Measurements from ENCODE around the gene NT5DC3. TPM values are rescaled to one million over a fixed set of nuclear protein-coding genes. Genes with fewer than 3 reads are reported as not detected.

NT5DC3 gene
- total and polyA plus RNA-seq, 2 of the 13 experiments (the other 11 are each of a cell fraction or from before 2014, with no cell fraction given), result 3.2 to 6.6 TPM

DNA sequence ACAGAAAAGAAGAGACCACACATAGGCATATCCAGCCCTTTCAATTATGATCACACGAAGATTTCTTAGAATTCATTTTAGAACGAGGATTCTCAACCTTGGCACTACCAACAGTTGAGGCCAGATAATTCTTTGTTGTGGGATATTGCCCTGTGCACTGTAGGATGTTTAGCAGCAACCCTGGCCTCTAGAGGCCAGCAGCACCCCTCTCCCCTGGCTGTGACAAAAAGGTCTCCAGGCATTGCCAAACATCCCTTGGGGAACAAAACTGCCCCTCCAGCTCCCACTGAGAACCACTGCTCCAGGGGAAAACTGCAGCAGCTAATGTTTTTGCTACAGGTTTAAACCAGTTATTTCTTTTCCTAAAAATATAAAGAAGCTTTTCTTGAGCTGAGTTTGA, 7.1 kb downstream of the NT5DC3 start:
- no TSS peak for BruUV-seq (replicated peaks)
- H3K36me3 ChIP-seq (replicated peaks in 1 of 2; ENCODE audit: control insufficient read depth in 1 of 2, insufficient read depth in 2 of 2, low read length in 2 of 2), result no peaks in the 10 kb centered on the region
- no peak overlapping the region for H3K9ac ChIP-seq (ENCODE audit: insufficient read depth, low read depth, low read length)
- no peak overlapping the region for H2AFZ ChIP-seq (ENCODE audit: low read length)
- H3K4me1 ChIP-seq (ENCODE audit: insufficient read depth, low read length), result peaks cover 83% of the 10 kb centered on the region
- ATAC-seq, result peak; percentile 57
- no peak overlapping the region for H3K4me2 ChIP-seq (ENCODE audit: low read depth, low read length)
- POLR2A ChIA-PET, result interaction anchor here (1.5 kb wide), 1 partner anchor 96 kb away, joined by 3 read pairs; the partner anchor contains the start of gene HSP90B1
- H3K9me3 ChIP-seq (ENCODE audit: low read length), result peaks cover 15% of the 10 kb centered on the region
- H3K27ac ChIP-seq (ENCODE audit: extremely low read length, insufficient read depth, low read length), result no peak overlapping the region
- H3K79me2 ChIP-seq (ENCODE audit: insufficient read depth, low read length), result peaks cover 83% of the 10 kb centered on the region
- no peak for DNase-seq (ENCODE audit: low spot score)
- peak; percentile 46 for FAIRE-seq
- H3K4me3 ChIP-seq (replicated peaks in 1 of 3; ENCODE audit: insufficient read depth in 1 of 3, low read depth in 2 of 3, low read length in 3 of 3), result no peak overlapping the region
- in situ Hi-C loops (cut with HindIII; ENCODE audit: extremely low pct_ligation_motif_present, low pct_unique_long_range_greater_than_20kb), result no loop called here
- CTCF ChIA-PET (ENCODE audit: low intra/inter-chr PET ratio, low total read pairs), result no interaction called here
- intact Hi-C loops (cut with micrococcal nuclease; ENCODE audit: unreplicated experiment), result no loop called here
- WGBS (ENCODE audit: low lambda C conversion rate), result 79% methylated on average over 2 of the region's 2 CpGs
- peaks cover 9% of the 10 kb centered on the region for H4K20me1 ChIP-seq (ENCODE audit: insufficient read depth, low read length)
- no peaks in the 10 kb centered on the region for H3K27me3 ChIP-seq (ENCODE audit: control insufficient read depth in 1 of 2, insufficient read depth in 2 of 2, low read length in 2 of 2)
- TF ChIP-seq CTCF (CRISPR knock-in tag; IDR thresholded peaks at IDR 0.05) (peak; percentile 45), GATA4 (IDR thresholded peaks at IDR 0.05; ENCODE audit: borderline replicate concordance, low read depth) (no peak), STAG1 (CRISPR knock-in tag; IDR thresholded peaks at IDR 0.05) (peak; percentile 29; the same call in 1 of the 2 replicates), IRF2 (CRISPR knock-in tag; IDR thresholded peaks at IDR 0.05) (no peak), HHEX (CRISPR knock-in tag; IDR thresholded peaks at IDR 0.05) (no peak), ZBTB33 (CRISPR knock-in tag; IDR thresholded peaks at IDR 0.05) (no peak), XRCC5 (optimal IDR thresholded peaks at IDR 0.05; ENCODE audit: low read length) (peak; percentile 15)
- TF ChIP-seq, protein P1, sequence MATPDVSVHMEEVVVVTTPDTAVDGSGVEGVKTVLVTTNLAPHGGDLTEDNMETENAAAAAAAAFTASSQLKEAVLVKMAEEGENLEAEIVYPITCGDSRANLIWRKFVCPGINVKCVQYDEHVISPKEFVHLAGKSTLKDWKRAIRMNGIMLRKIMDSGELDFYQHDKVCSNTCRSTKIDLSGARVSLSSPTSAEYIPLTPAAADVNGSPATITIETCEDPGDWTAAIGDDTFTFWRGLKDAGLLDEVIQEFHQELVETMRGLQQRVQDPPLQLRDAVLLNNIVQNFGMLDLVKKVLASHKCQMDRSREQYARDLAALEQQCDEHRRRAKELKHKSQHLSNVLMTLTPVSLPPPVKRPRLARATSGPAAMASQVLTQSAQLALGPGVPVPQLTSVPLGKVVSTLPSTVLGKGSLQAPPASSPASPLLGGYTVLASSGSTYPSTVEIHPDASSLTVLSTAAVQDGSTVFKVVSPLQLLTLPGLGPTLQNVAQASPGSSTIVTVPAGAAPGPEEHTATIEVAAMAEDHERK (CRISPR knock-in tag; IDR thresholded peaks at IDR 0.05; ENCODE audit: low read depth), result no peak

Measured in HepG2 (cell line).